IMR-90 (cell line): ENCODE measurements around the gene TPSB2. TPM values are rescaled to one million over a fixed set of nuclear protein-coding genes. Genes with fewer than 3 reads are reported as not detected.

Experiments used
- ATAC-seq: fragments of 200-7000 bp; cut with Tn5 transposase; 2 replicates; pipeline ENCODE4 v1.9.1; 2020; ENCODE audit warnings: low read depth, mild to moderate bottlenecking, moderate library complexity
- BruUV-seq: library from RNA; stranded (reverse); fragments of 400-500 nt; replicated peaks from 2 replicates; lab custom pipeline; 2021; lab: Mats Ljungman, UMichigan
- CTCF ChIA-PET: fragments of 300-600 bp; formaldehyde crosslinking; extraction: SDS; loops from one replicate; lab custom pipeline; 2021; ENCODE audit warnings: antibody characterized with exemption; lab: Yijun Ruan, JAX
- POLR2A ChIA-PET: fragments of 300-600 bp; sonication (Branson Sonifier 250); formaldehyde crosslinking; loops from one replicate; lab custom pipeline; 2022; ENCODE audit warnings: antibody characterized with exemption; ENCODE audit not compliant: unreplicated experiment; lab: Charles Lee
- DNase-seq: peaks from one replicate; pipeline ENCODE4 v3.0.0; 2013
- H2AFZ ChIP-seq: replicated peaks from 2 replicates; pipeline ENCODE3; 2013; ENCODE audit warnings: low read length, mild to moderate bottlenecking; ENCODE audit not compliant: poor library complexity
- H2AK5ac ChIP-seq: 2 replicates; pipeline ENCODE4 v1.6.1; 2013; ENCODE audit warnings: low read depth, low read length, inconsistent platforms
- H2AK9ac ChIP-seq: replicated peaks from 2 replicates; pipeline ENCODE3; 2013; ENCODE audit warnings: mild to moderate bottlenecking, low read depth, low read length, moderate library complexity; ENCODE audit not compliant: poor library complexity
- H2BK120ac ChIP-seq: 2 replicates; pipeline ENCODE4 v1.6.1; 2013; ENCODE audit warnings: low read depth, low read length, inconsistent platforms
- H2BK15ac ChIP-seq: 3 replicates; pipeline ENCODE4 v1.6.1; 2013; ENCODE audit warnings: low read depth, low read length, inconsistent platforms
- H2BK20ac ChIP-seq: 2 replicates; pipeline ENCODE4 v1.6.1; 2013; ENCODE audit warnings: low read depth, mild to moderate bottlenecking, inconsistent platforms, low read length, moderate library complexity
- H2BK5ac ChIP-seq: 2 replicates; pipeline ENCODE4 v1.6.1; 2013; ENCODE audit warnings: mild to moderate bottlenecking, low read depth, low read length, inconsistent platforms; ENCODE audit not compliant: poor library complexity, severe bottlenecking
- H3K14ac ChIP-seq: replicated peaks from 2 replicates; pipeline ENCODE4 v1.6.1; 2013; ENCODE audit warnings: low read depth, low read length, inconsistent platforms
- H3K18ac ChIP-seq: 2 replicates; pipeline ENCODE4 v1.6.1; 2013; ENCODE audit warnings: low read depth, low read length, control low read depth
- H3K23ac ChIP-seq: 2 replicates; pipeline ENCODE4 v1.6.1; 2013; ENCODE audit warnings: low read depth, low read length, inconsistent platforms
- H3K27ac ChIP-seq: 2 replicates; pipeline ENCODE4 v1.5.1; 2013; ENCODE audit warnings: mild to moderate bottlenecking, control low read depth, low read length; ENCODE audit not compliant: insufficient read depth
- H3K27me3 ChIP-seq: 2 replicates; pipeline ENCODE4 v1.6.1; 2013; ENCODE audit warnings: low read length; ENCODE audit not compliant: control insufficient read depth, insufficient read depth
- H3K36me3 ChIP-seq: 2 replicates; pipeline ENCODE4 v1.6.1; 2013; ENCODE audit warnings: low read length, mixed read lengths; ENCODE audit not compliant: control insufficient read depth, insufficient read depth
- H3K4ac ChIP-seq: 2 replicates; pipeline ENCODE4 v1.6.1; 2013; ENCODE audit warnings: low read depth, low read length, inconsistent platforms
- H3K4me1 ChIP-seq: 2 replicates; pipeline ENCODE4 v1.6.1; 2013; ENCODE audit warnings: low read length, mixed read lengths; ENCODE audit not compliant: control insufficient read depth, insufficient read depth
- H3K4me2 ChIP-seq: 2 replicates; pipeline ENCODE4 v1.6.1; 2013; ENCODE audit warnings: low read depth, mild to moderate bottlenecking, control low read depth, low read length, moderate library complexity
- H3K4me3 ChIP-seq: 2 replicates; pipeline ENCODE4 v1.5.1; 2013; ENCODE audit warnings: low read depth, mild to moderate bottlenecking, control low read depth, low read length, moderate library complexity; ENCODE audit not compliant: insufficient read depth
- H3K56ac ChIP-seq: 2 replicates; pipeline ENCODE4 v1.6.1; 2013; ENCODE audit warnings: low read length, inconsistent platforms; ENCODE audit not compliant: insufficient read depth; ENCODE audit errors: extremely low read depth
- H3K79me1 ChIP-seq, 2 experiments: 2 replicates each; pipeline ENCODE4 v1.6.1; 2013; ENCODE audit warnings: low read length in 2 of 2, inconsistent platforms in 1 of 2, low read depth in 1 of 2
- H3K9ac ChIP-seq: 2 replicates; pipeline ENCODE4 v1.6.1; 2013; ENCODE audit warnings: low read depth, low read length, control low read depth
- H3K9me1 ChIP-seq: 2 replicates; pipeline ENCODE4 v1.6.1; 2013; ENCODE audit warnings: low read length, inconsistent platforms; ENCODE audit not compliant: insufficient read depth
- H3K9me3 ChIP-seq: 2 replicates; pipeline ENCODE4 v1.6.1; 2013; ENCODE audit warnings: low read length; ENCODE audit not compliant: control insufficient read depth, insufficient read depth
- H4K20me1 ChIP-seq: 2 replicates; pipeline ENCODE4 v1.6.1; 2013; ENCODE audit warnings: low read length, inconsistent platforms; ENCODE audit not compliant: insufficient read depth
- H4K5ac ChIP-seq: 2 replicates; pipeline ENCODE4 v1.6.1; 2013; ENCODE audit warnings: mild to moderate bottlenecking, low read depth, low read length, control low read depth
- H4K8ac ChIP-seq, 2 experiments: 2 replicates each; pipeline ENCODE4 v1.6.1; 2013; ENCODE audit warnings: low read depth in 2 of 2, low read length in 2 of 2, control low read depth in 1 of 2, inconsistent platforms in 1 of 2
- H4K91ac ChIP-seq: 2 replicates; pipeline ENCODE4 v1.6.1; 2013; ENCODE audit warnings: low read depth, low read length, inconsistent platforms; ENCODE audit not compliant: insufficient read depth
- BHLHE40 ChIP-seq: fragments of 150-350 bp; IDR thresholded peaks from 2 replicates; pipeline ENCODE4 v1.6.1; 2016; ENCODE audit warnings: mild to moderate bottlenecking, low read depth, low read length
- CEBPB ChIP-seq: IDR thresholded peaks from 2 replicates; pipeline ENCODE4 v1.6.1; 2012; ENCODE audit warnings: low read depth, low read length, improper control_type of control experiment
- CHD1 ChIP-seq: IDR thresholded peaks from 2 replicates; pipeline ENCODE4 v1.6.1; 2012; ENCODE audit warnings: low read depth, low read length, improper control_type of control experiment
- CTCF ChIP-seq: conservative IDR thresholded peaks from 2 replicates; pipeline ENCODE4 v1.5.1; 2012; ENCODE audit warnings: mild to moderate bottlenecking, low read depth, low read length, improper control_type of control experiment
- FOS ChIP-seq: fragments of 150-350 bp; IDR thresholded peaks from 2 replicates; pipeline ENCODE4 v1.6.1; 2016; ENCODE audit warnings: low read depth, low read length
- MAFK ChIP-seq: IDR thresholded peaks from 2 replicates; pipeline ENCODE4 v1.6.1; 2012; ENCODE audit warnings: low read depth, low read length, improper control_type of control experiment
- MAZ ChIP-seq: IDR thresholded peaks from 2 replicates; pipeline ENCODE4 v1.6.1; 2012; ENCODE audit warnings: low read depth, mild to moderate bottlenecking, low read length, improper control_type of control experiment, moderate library complexity, borderline replicate concordance
- MXI1 ChIP-seq: IDR thresholded peaks from 2 replicates; pipeline ENCODE4 v1.6.1; 2012; ENCODE audit warnings: low read depth, mild to moderate bottlenecking, low read length, moderate library complexity, borderline replicate concordance
- NFE2L2 ChIP-seq: fragments of 150-350 bp; IDR thresholded peaks from 2 replicates; pipeline ENCODE4 v1.6.1; 2016; ENCODE audit warnings: low read depth, mild to moderate bottlenecking, low read length
- POLR2A ChIP-seq: IDR thresholded peaks from 2 replicates; pipeline ENCODE4 v1.6.1; 2012; ENCODE audit warnings: mild to moderate bottlenecking, low read depth, low read length
- RAD21 ChIP-seq: IDR thresholded peaks from 2 replicates; pipeline ENCODE4 v1.6.1; 2012; ENCODE audit warnings: low read length, improper control_type of control experiment
- RCOR1 ChIP-seq: IDR thresholded peaks from 2 replicates; pipeline ENCODE4 v1.6.1; 2012; ENCODE audit warnings: mild to moderate bottlenecking, low read length, improper control_type of control experiment; ENCODE audit not compliant: insufficient replicate concordance
- RFX5 ChIP-seq: IDR thresholded peaks from 2 replicates; pipeline ENCODE4 v1.8.0; 2012; ENCODE audit warnings: low read depth, mild to moderate bottlenecking, low read length, moderate library complexity
- SMC3 ChIP-seq: fragments of 150-350 bp; IDR thresholded peaks from 2 replicates; pipeline ENCODE4 v1.6.1; 2016; ENCODE audit warnings: low read depth, mild to moderate bottlenecking, antibody characterized with exemption, low read length, moderate library complexity
- USF2 ChIP-seq: fragments of 150-350 bp; IDR thresholded peaks from 2 replicates; pipeline ENCODE4 v1.6.1; 2017; ENCODE audit warnings: mild to moderate bottlenecking, antibody characterized with exemption, low read length, low read depth
- WGBS, 2 experiments: methylation state at CpG; one replicate each; pipeline versions ENCODE4 v1.1.5 to v1.1.7; 2013; ENCODE audit warnings: missing lambda C conversion rate in 2 of 2; ENCODE audit not compliant: insufficient read length in 1 of 2; ENCODE audit errors: extremely low coverage in 2 of 2; 5-methylcytosine and 5-hydroxymethylcytosine counted together
- dilution Hi-C: fragments of 300-500 bp; cut with HindIII; formaldehyde crosslinking; loops from one replicate; pipeline ENCODE4 v1.14.3; 2018; ENCODE audit warnings: low sequenced_read_pairs; ENCODE audit not compliant: unreplicated experiment
- in situ Hi-C: fragments of 300-500 bp; cut with MboI; formaldehyde crosslinking; loops from 3 replicates; pipeline ENCODE4 v1.14.3; 2019; ENCODE audit warnings: low sequenced_read_pairs, inconsistent platforms, mixed read lengths
- intact Hi-C: fragments of 100-400 bp; cut with micrococcal nuclease; formaldehyde crosslinking; loops from 2 replicates; pipeline ENCODE4 v1.10.0; 2022
- polyA plus RNA-seq, 3 experiments: library from polyadenylated mRNA; depleted of rRNA; stranded (reverse); fragments of >200 nt; gene quantifications; 2 replicates each; pipeline ENCODE4 v1.2.3, GENCODE V29; 2012; ENCODE audit warnings: low replicate concordance in 1 of 3
- total RNA-seq: library from RNA; depleted of rRNA; stranded (reverse); fragments of >200 nt; gene quantifications from 2 replicates; pipeline ENCODE4 v1.2.3, GENCODE V29; 2012
- TF ChIP-seq, protein P1 (sequence below): fragments of 150-350 bp; IDR thresholded peaks from 2 replicates; pipeline ENCODE4 v1.6.1; 2016; ENCODE audit warnings: low read depth, mild to moderate bottlenecking, low read length, moderate library complexity, borderline replicate concordance

Gene TPSB2
- total and polyA plus RNA-seq, 2 of the 4 experiments (the other 2 are of a cell fraction) = not detected

DNA sequence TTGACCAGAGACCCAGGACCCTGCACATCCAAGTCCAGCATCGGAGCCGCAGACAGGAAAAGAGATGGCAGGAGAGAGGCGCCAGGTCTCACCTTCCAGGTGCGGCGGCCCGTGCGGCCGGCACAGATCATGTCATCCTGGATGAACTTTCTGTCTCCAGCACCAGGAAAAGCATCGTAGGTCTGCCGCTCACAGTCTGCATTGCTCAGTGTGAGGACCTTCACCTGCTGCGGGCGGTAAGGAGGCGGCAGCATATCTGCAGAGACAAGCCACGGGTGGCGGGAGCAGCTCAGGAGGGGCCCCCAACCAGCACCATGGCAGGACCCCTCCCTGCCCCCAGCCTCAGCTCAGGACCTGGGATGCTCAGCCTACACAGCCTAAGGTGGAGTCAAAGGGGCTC, 43.8 kb upstream of the TPSB2 start:
- Histone ChIP-seq H3K36me3 (no peaks in the 10 kb centered on the region), H3K9me3 (peaks cover 2% of the 10 kb centered on the region; the same call in 1 of the 2 replicates), H3K4me2 (no peak overlapping the region), H2AFZ (no peak overlapping the region), H2BK20ac (no peak overlapping the region), H3K23ac (no peak overlapping the region), H3K4ac (no peak overlapping the region), H2BK120ac (no peak overlapping the region), H3K4me3 (no peak overlapping the region), H3K4me1 (no peaks in the 10 kb centered on the region), H3K18ac (no peak overlapping the region), H3K9me1 (no peaks in the 10 kb centered on the region), H4K8ac (no peak overlapping the region), H3K27me3 (peaks cover 35% of the 10 kb centered on the region), H3K14ac (no peak overlapping the region), H3K27ac (no peak overlapping the region), H2BK15ac (no peak overlapping the region), H4K20me1 (no peaks in the 10 kb centered on the region), H3K79me1 (no peaks in the 10 kb centered on the region), H4K5ac (no peak overlapping the region), H3K9ac (no peak overlapping the region), H2AK9ac (no peak overlapping the region), H2BK5ac (no peak overlapping the region), H2AK5ac (no peak overlapping the region), H4K91ac (no peak overlapping the region), H3K56ac (no peak overlapping the region)
- 91% methylated on average over 8 of the region's 15 CpGs; no CpG with 5 or more reads in 1 of the 2 experiments for WGBS, 2 experiments
- intact Hi-C loops = no loop called here
- TF ChIP-seq MAFK = no peak
- no peak for TF ChIP-seq MAZ
- TF ChIP-seq SMC3 = no peak
- TF ChIP-seq USF2 = no peak
- no peak for TF ChIP-seq RFX5
- TF ChIP-seq CTCF = no peak
- TF ChIP-seq, protein P1, sequence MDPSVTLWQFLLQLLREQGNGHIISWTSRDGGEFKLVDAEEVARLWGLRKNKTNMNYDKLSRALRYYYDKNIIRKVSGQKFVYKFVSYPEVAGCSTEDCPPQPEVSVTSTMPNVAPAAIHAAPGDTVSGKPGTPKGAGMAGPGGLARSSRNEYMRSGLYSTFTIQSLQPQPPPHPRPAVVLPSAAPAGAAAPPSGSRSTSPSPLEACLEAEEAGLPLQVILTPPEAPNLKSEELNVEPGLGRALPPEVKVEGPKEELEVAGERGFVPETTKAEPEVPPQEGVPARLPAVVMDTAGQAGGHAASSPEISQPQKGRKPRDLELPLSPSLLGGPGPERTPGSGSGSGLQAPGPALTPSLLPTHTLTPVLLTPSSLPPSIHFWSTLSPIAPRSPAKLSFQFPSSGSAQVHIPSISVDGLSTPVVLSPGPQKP = no peak
- TF ChIP-seq CHD1 = no peak
- TF ChIP-seq NFE2L2 = no peak
- TF ChIP-seq CEBPB = no peak
- no peak for TF ChIP-seq RAD21
- TF ChIP-seq FOS = no peak
- no peak for TF ChIP-seq MXI1
- no peak for TF ChIP-seq POLR2A
- TF ChIP-seq RCOR1 = no peak
- no peak for TF ChIP-seq BHLHE40
- in situ Hi-C loops = no loop called here
- DNase-seq (no peak), ATAC-seq (no peak)
- BruUV-seq = no TSS peak
- CTCF ChIA-PET = no interaction called here
- dilution Hi-C loops = no loop called here
- POLR2A ChIA-PET = no interaction called here
